Sigmoid colon (tissue), 4 donors: ENCODE measurements around the gene MTUS2.

Experiments
- CTCF ChIP-seq, 4 experiments: fragments of 450-650 bp in 3 of 4; fragments of 200-600 bp in 1 of 4; IDR thresholded peaks; one replicate each; pipeline ENCODE4 v1.5.1; 2016 to 2019; ENCODE audit warnings: antibody characterized with exemption in 4 of 4, mild to moderate bottlenecking in 3 of 4, moderate library complexity in 2 of 4
- EP300 ChIP-seq, 4 donors: sonication (generic); formaldehyde crosslinking; IDR thresholded peaks; one replicate each; pipeline ENCODE4 v1.6.1; 2017; ENCODE audit warnings: antibody characterized with exemption in 4 of 4
- POLR2A ChIP-seq, 2 donors: fragments of 450-650 bp; IDR thresholded peaks; one replicate each; pipeline ENCODE4 v1.6.1; 2016; ENCODE audit warnings: antibody characterized with exemption in 2 of 2, mild to moderate bottlenecking in 2 of 2, moderate library complexity in 2 of 2
- POLR2AphosphoS5 ChIP-seq, 4 donors: sonication (generic); formaldehyde crosslinking; IDR thresholded peaks; one replicate each; pipeline ENCODE4 v1.6.1; 2017; ENCODE audit warnings: antibody characterized with exemption in 4 of 4

GRCh38 chr13:29530901-29531300 lies 710.8 kb downstream of the MTUS2 start:
- TF ChIP-seq POLR2A (IDR thresholded peaks at IDR 0.05) (no peak), EP300 (IDR thresholded peaks at IDR 0.05) (no peak), CTCF (IDR thresholded peaks at IDR 0.05) (no peak), POLR2AphosphoS5 (IDR thresholded peaks at IDR 0.05) (no peak)
